Measurements from ENCODE around the gene ANAPC13.

Gene ANAPC13

DNA sequence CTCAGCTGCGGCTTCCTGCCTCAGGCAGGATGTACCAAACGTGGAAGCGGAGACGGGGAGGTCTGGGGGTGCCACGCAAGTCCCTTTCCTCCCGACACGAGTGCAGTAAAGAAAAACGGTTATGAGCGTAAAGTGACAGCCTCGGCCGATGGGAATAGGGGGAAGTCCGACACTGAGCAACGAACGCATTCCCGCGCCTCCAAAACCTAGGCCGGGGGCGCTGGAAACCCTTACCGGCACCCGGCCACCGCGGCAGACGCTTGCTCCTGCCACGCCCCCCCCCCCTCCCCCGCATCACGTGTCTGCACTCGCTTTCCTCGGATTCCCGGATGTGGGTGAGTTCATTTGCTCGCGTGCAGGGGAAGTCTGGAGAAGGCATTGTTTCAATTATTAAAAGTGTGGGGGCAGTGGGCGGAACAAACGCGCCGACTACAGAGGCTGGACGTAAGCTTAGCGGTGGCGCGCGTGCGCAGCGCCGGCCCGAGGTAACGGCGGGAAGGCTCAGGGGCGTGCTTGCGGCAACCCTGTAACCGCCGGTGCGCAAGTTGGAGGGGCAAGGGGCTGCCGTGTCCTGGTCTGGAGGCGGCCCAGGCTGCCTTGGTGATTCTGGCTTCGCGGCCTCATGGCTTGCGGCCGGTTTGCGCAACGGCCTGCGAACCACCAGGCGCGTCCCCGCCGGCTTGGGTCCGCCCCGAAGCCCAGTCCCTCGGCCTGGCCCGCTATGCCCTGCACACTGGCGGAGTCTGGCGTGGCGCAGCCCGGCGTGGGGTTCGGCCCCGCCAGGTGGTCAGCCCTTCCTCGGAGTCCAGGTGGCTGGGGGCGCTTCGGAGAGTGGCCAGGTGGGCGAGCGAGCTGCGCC, at the start of gene ANAPC13, which contains the start of gene CEP63:
Gene ANAPC13 (minus strand): TSS at position 268 of the 859 bp plus-strand sequence. CDS start 3,081 bp downstream, outside the sequence.
Gene CEP63 (plus strand): TSS at position 340 of the 859 bp plus-strand sequence. CDS start 9,264 bp downstream, outside the sequence.
- Histone ChIP-seq H3K36me3 (ENCODE audit: low read length) (peaks cover 8% of the 10 kb centered on the region; the same call in 1 of the 2 replicates), H3K9ac (ENCODE audit: low read length) (peak within 1 kb of the TSS; percentile 98), H3K9me2 (replicated peaks; ENCODE audit: insufficient read depth, low read length) (no peaks in the 10 kb centered on the region), H4K20me1 (ENCODE audit: low read depth, low read length) (no peaks in the 10 kb centered on the region), H3K79me2 (ENCODE audit: insufficient read depth, low read length) (peaks cover 70% of the 10 kb centered on the region), H3K27me3 (ENCODE audit: low read length) (no peaks in the 10 kb centered on the region), H3K4me2 (ENCODE audit: low read depth, low read length, poor library complexity, severe bottlenecking) (peak within 1 kb of the TSS; percentile 92), H3K4me3 (ENCODE audit: insufficient read depth, low read length, poor library complexity, severe bottlenecking) (peak within 1 kb of the TSS; percentile 99), H3K27ac (ENCODE audit: low read depth, low read length) (peak within 1 kb of the TSS; percentile 81), H3F3A (ENCODE audit: insufficient read depth) (peaks cover 6% of the 10 kb centered on the region; the same call in 1 of the 2 replicates), H2AFZ (ENCODE audit: low read depth, low read length, severe bottlenecking) (peak within 1 kb of the TSS; percentile 81), H3K9me3 (ENCODE audit: insufficient read depth, low read length) (no peaks in the 10 kb centered on the region)
- TF ChIP-seq, protein P1, sequence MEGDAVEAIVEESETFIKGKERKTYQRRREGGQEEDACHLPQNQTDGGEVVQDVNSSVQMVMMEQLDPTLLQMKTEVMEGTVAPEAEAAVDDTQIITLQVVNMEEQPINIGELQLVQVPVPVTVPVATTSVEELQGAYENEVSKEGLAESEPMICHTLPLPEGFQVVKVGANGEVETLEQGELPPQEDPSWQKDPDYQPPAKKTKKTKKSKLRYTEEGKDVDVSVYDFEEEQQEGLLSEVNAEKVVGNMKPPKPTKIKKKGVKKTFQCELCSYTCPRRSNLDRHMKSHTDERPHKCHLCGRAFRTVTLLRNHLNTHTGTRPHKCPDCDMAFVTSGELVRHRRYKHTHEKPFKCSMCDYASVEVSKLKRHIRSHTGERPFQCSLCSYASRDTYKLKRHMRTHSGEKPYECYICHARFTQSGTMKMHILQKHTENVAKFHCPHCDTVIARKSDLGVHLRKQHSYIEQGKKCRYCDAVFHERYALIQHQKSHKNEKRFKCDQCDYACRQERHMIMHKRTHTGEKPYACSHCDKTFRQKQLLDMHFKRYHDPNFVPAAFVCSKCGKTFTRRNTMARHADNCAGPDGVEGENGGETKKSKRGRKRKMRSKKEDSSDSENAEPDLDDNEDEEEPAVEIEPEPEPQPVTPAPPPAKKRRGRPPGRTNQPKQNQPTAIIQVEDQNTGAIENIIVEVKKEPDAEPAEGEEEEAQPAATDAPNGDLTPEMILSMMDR (IDR thresholded peaks at IDR 0.05; ENCODE audit: insufficient read depth, low read length, poor library complexity, severe bottlenecking): no peak
- no peak for TF ChIP-seq EZH2phosphoT487 (conservative IDR thresholded peaks at IDR 0.05; ENCODE audit: low read length)

GRCh38 chr3:134535186-134535970, 49.6 kb upstream of the ANAPC13 start:
- H3F3A ChIP-seq (ENCODE audit: insufficient read depth): no peaks in the 10 kb centered on the region
- no peak overlapping the region for H2AFZ ChIP-seq (ENCODE audit: low read depth, low read length, severe bottlenecking)
- peaks cover 15% of the 10 kb centered on the region; the same call in 1 of the 2 replicates for H3K36me3 ChIP-seq (ENCODE audit: low read length)

DNA sequence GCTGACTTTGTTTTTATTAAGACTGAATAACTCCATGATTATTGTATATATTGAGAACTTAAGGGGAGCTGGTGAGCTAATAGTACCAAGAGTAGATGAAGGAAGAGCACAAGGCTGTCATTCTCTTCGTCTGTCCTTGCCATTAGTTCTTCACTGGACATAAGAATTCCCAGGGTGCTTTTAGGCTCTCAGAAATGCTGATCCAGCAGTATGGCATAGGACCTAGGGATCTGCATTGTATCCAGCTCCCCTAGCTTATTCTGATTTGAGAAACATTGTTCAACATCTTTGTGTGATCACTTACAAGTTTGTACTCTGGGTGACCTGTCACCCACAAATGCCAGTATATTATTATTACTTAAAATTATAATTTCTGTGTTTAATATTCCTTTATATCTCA, 47.7 kb upstream of the ANAPC13 start:
- H3K4me2 ChIP-seq (ENCODE audit: low read depth, low read length, poor library complexity, severe bottlenecking): no peak overlapping the region

More at GRCh38 chr3:134535186-134535970, 49.6 kb upstream of the ANAPC13 start:
- H4K20me1 ChIP-seq (ENCODE audit: low read depth, low read length): no peaks in the 10 kb centered on the region
- no peaks in the 10 kb centered on the region for H3K27me3 ChIP-seq (ENCODE audit: low read length)
- no peak overlapping the region for H3K27ac ChIP-seq (ENCODE audit: low read depth, low read length)
- H3K79me2 ChIP-seq (ENCODE audit: insufficient read depth, low read length): no peaks in the 10 kb centered on the region
- TF ChIP-seq, protein P1 (IDR thresholded peaks at IDR 0.05; ENCODE audit: insufficient read depth, low read length, poor library complexity, severe bottlenecking): no peak
- no peak for TF ChIP-seq EZH2phosphoT487 (conservative IDR thresholded peaks at IDR 0.05; ENCODE audit: low read length)
- H3K4me2 ChIP-seq (ENCODE audit: low read depth, low read length, poor library complexity, severe bottlenecking): no peak overlapping the region
- no peak overlapping the region for H3K4me3 ChIP-seq (ENCODE audit: insufficient read depth, low read length, poor library complexity, severe bottlenecking)
- no peak overlapping the region for H3K9ac ChIP-seq (ENCODE audit: low read length)
- H3K9me2 ChIP-seq (replicated peaks; ENCODE audit: insufficient read depth, low read length): no peaks in the 10 kb centered on the region
- H3K9me3 ChIP-seq (ENCODE audit: insufficient read depth, low read length): no peaks in the 10 kb centered on the region

More for the DNA sequence above, 47.7 kb upstream of the ANAPC13 start:
- Histone ChIP-seq H3F3A (ENCODE audit: insufficient read depth) (no peaks in the 10 kb centered on the region), H3K27ac (ENCODE audit: low read depth, low read length) (no peak overlapping the region), H2AFZ (ENCODE audit: low read depth, low read length, severe bottlenecking) (no peak overlapping the region), H3K27me3 (ENCODE audit: low read length) (no peaks in the 10 kb centered on the region), H3K79me2 (ENCODE audit: insufficient read depth, low read length) (no peaks in the 10 kb centered on the region), H3K9ac (ENCODE audit: low read length) (no peak overlapping the region), H3K9me2 (replicated peaks; ENCODE audit: insufficient read depth, low read length) (no peaks in the 10 kb centered on the region), H3K36me3 (ENCODE audit: low read length) (peaks cover 10% of the 10 kb centered on the region; the same call in 1 of the 2 replicates), H4K20me1 (ENCODE audit: low read depth, low read length) (no peaks in the 10 kb centered on the region), H3K4me3 (ENCODE audit: insufficient read depth, low read length, poor library complexity, severe bottlenecking) (no peak overlapping the region), H3K9me3 (ENCODE audit: insufficient read depth, low read length) (no peaks in the 10 kb centered on the region)
- TF ChIP-seq EZH2phosphoT487 (conservative IDR thresholded peaks at IDR 0.05; ENCODE audit: low read length): no peak
- TF ChIP-seq, protein P1 (IDR thresholded peaks at IDR 0.05; ENCODE audit: insufficient read depth, low read length, poor library complexity, severe bottlenecking): no peak
